HCT116 (cell line): ENCODE results near the gene STX1A. TPM values are rescaled to one million over a fixed set of nuclear protein-coding genes. Genes with fewer than 3 reads are reported as not detected.

ENCODE experiments used
- ATAC-seq: fragments of 200-7000 bp; cut with Tn5 transposase; 2 replicates; pipeline ENCODE4 v1.9.1; 2020; ENCODE audit warnings: mild to moderate bottlenecking, moderate library complexity
- BruUV-seq: library from RNA; stranded (reverse); fragments of 400-500 nt; replicated peaks from 2 replicates; lab custom pipeline; 2021; lab: Mats Ljungman, UMichigan
- CTCF ChIA-PET: fragments of 300-600 bp; sonication (Branson Sonifier 250); formaldehyde crosslinking; loops from one replicate; lab custom pipeline; 2021; ENCODE audit warnings: antibody characterized with exemption; lab: Charles Lee
- POLR2A ChIA-PET: fragments of 300-600, 350-600 bp; sonication (Branson Sonifier 250); formaldehyde crosslinking; loops from one replicate; lab custom pipeline; 2021; ENCODE audit warnings: antibody characterized with exemption; lab: Charles Lee
- RAD21 ChIA-PET, 2 experiments: fragments of 300-600 bp; sonication (Branson Sonifier 250); formaldehyde crosslinking; loops; one replicate each; lab custom pipeline; 2023; ENCODE audit warnings: low total read pairs in 2 of 2; ENCODE audit not compliant: uncharacterized antibody in 2 of 2, unreplicated experiment in 2 of 2, low non-redundant PET in 1 of 2; lab: Charles Lee
- DNase-seq: peaks from one replicate; pipeline ENCODE4 v3.0.0-alpha.2; 2010; ENCODE audit warnings: low read depth, low spot score
- H2AFZ ChIP-seq: fragments of 200-600 bp; shearing (Covaris generic), sonication (generic); 2 replicates; pipeline ENCODE4 v1.6.1; 2017; ENCODE audit warnings: low read depth, mixed run types, mixed read lengths, antibody characterized with exemption, low read length; ENCODE audit not compliant: poor library complexity, severe bottlenecking
- H3K27ac ChIP-seq: 2 replicates; pipeline ENCODE4 v1.5.1; 2012; ENCODE audit warnings: low read depth, low read length
- H3K27me3 ChIP-seq: fragments of 200-600 bp; sonication (generic); 2 replicates; pipeline ENCODE4 v1.6.1; 2016; ENCODE audit warnings: mixed run types, low read length, mixed read lengths; ENCODE audit not compliant: insufficient read depth
- H3K36me3 ChIP-seq, 2 experiments: fragments of 200-500 bp in 1 of 2; fragments of 200-600 bp in 1 of 2; sonication (Bioruptor generic) in 1 of 2; sonication (generic) in 1 of 2; 2 replicates each; pipeline versions ENCODE4 v1.5.1 to v1.6.1; 2014 to 2016; ENCODE audit warnings: low read length in 2 of 2, inconsistent platforms in 1 of 2, mixed read lengths in 1 of 2, mixed run types in 1 of 2; ENCODE audit not compliant: insufficient read depth in 2 of 2, control insufficient read depth in 1 of 2
- H3K4me1 ChIP-seq, 2 experiments: fragments of 200-600 bp in 1 of 2; sonication (generic) in 1 of 2; 2 replicates each; pipeline versions ENCODE4 v1.5.1 to v1.6.1; 2012 to 2017; ENCODE audit warnings: low read length in 2 of 2, inconsistent platforms in 1 of 2, mild to moderate bottlenecking in 1 of 2, mixed read lengths in 1 of 2, mixed run types in 1 of 2, moderate library complexity in 1 of 2; ENCODE audit not compliant: insufficient read depth in 2 of 2, control insufficient read depth in 1 of 2
- H3K4me2 ChIP-seq: fragments of 200-600 bp; sonication (generic); 2 replicates; pipeline ENCODE4 v1.6.1; 2017; ENCODE audit warnings: mixed run types, low read length, mixed read lengths
- H3K4me3 ChIP-seq, 2 experiments: fragments of 200-600 bp in 1 of 2; sonication (generic) in 1 of 2; replicated peaks in 1 of 2; 2 replicates each; pipeline ENCODE4 v1.5.1; 2011 to 2016; ENCODE audit warnings: low read length in 2 of 2, control low read depth in 1 of 2, low read depth in 1 of 2, mild to moderate bottlenecking in 1 of 2, mixed read lengths in 1 of 2, mixed run types in 1 of 2
- H3K79me2 ChIP-seq: fragments of 200-600 bp; sonication (generic); 2 replicates; pipeline ENCODE4 v1.6.1; 2017; ENCODE audit warnings: mild to moderate bottlenecking, mixed run types, low read length, moderate library complexity, mixed read lengths; ENCODE audit not compliant: insufficient read depth
- H3K9ac ChIP-seq: fragments of 200-600 bp; sonication (generic); 2 replicates; pipeline ENCODE4 v1.6.1; 2016; ENCODE audit warnings: low read length, mixed read lengths
- H3K9me2 ChIP-seq: fragments of 200-600 bp; sonication (generic), shearing (Covaris generic); 2 replicates; pipeline ENCODE4 v1.6.1; 2017; ENCODE audit warnings: mixed run types, mild to moderate bottlenecking, moderate library complexity; ENCODE audit not compliant: insufficient read depth
- H3K9me3 ChIP-seq, 2 experiments: fragments of 200-500 bp in 1 of 2; fragments of 200-600 bp in 1 of 2; sonication (Bioruptor generic) in 1 of 2; sonication (generic) in 1 of 2; 2 replicates each; pipeline ENCODE4 v1.6.1; 2014 to 2017; ENCODE audit warnings: low read length in 2 of 2, mixed read lengths in 2 of 2, inconsistent platforms in 1 of 2, low read depth in 1 of 2, mild to moderate bottlenecking in 1 of 2, mixed run types in 1 of 2, moderate library complexity in 1 of 2; ENCODE audit not compliant: control insufficient read depth in 1 of 2, insufficient read depth in 1 of 2
- H4K20me1 ChIP-seq: fragments of 200-600 bp; sonication (generic), shearing (Covaris generic); 2 replicates; pipeline ENCODE4 v1.6.1; 2017; ENCODE audit warnings: mixed run types, mild to moderate bottlenecking, moderate library complexity; ENCODE audit not compliant: insufficient read depth
- CBX3 ChIP-seq: IDR thresholded peaks from 2 replicates; pipeline ENCODE4 v1.6.1; 2012; ENCODE audit warnings: low read depth
- CEBPB ChIP-seq: IDR thresholded peaks from 2 replicates; pipeline ENCODE4 v1.6.1; 2012; ENCODE audit warnings: low read depth
- EGR1 ChIP-seq: IDR thresholded peaks from 2 replicates; pipeline ENCODE4 v1.6.1; 2012; ENCODE audit warnings: low read depth
- ELF1 ChIP-seq: IDR thresholded peaks from 2 replicates; pipeline ENCODE4 v1.6.1; 2012; ENCODE audit warnings: low read depth, borderline replicate concordance
- EZH2 ChIP-seq: fragments of 200-600 bp; sonication (generic); IDR thresholded peaks from 2 replicates; pipeline ENCODE4 v1.6.1; 2017; ENCODE audit warnings: antibody characterized with exemption, mixed run types
- EZH2phosphoT487 ChIP-seq: fragments of 200-600 bp; IDR thresholded peaks from 2 replicates; pipeline ENCODE4 v1.6.1; 2018; ENCODE audit warnings: antibody characterized with exemption, borderline replicate concordance
- JUND ChIP-seq: IDR thresholded peaks from 2 replicates; pipeline ENCODE4 v1.6.1; 2012
- MAX ChIP-seq: IDR thresholded peaks from 2 replicates; pipeline ENCODE4 v1.6.1; 2012
- POLR2A ChIP-seq: IDR thresholded peaks from 2 replicates; pipeline ENCODE4 v1.7.0; 2011; ENCODE audit warnings: borderline replicate concordance; ENCODE audit not compliant: insufficient read depth, insufficient read length; ENCODE audit errors: extremely low read depth
- REST ChIP-seq: IDR thresholded peaks from 2 replicates; pipeline ENCODE4 v1.6.1; 2012; ENCODE audit warnings: low read depth
- SIN3A ChIP-seq: IDR thresholded peaks from 2 replicates; pipeline ENCODE4 v1.6.1; 2012; ENCODE audit warnings: low read depth
- SRF ChIP-seq: IDR thresholded peaks from 2 replicates; pipeline ENCODE4 v1.6.1; 2012; ENCODE audit warnings: low read depth
- TCF7L2 ChIP-seq: IDR thresholded peaks from 2 replicates; pipeline ENCODE4 v1.7.0; 2011; ENCODE audit warnings: borderline replicate concordance, inconsistent platforms; ENCODE audit not compliant: insufficient read depth, insufficient read length; ENCODE audit errors: extremely low read depth
- YY1 ChIP-seq: IDR thresholded peaks from 2 replicates; pipeline ENCODE4 v1.6.1; 2011; ENCODE audit warnings: low read length, low read depth, moderate library complexity, mild to moderate bottlenecking; ENCODE audit not compliant: insufficient replicate concordance; ENCODE audit errors: extremely low read depth
- ZFX ChIP-seq: fragments of 450-650 bp; IDR thresholded peaks from 2 replicates; pipeline ENCODE4 v1.6.1; 2017
- intact Hi-C: fragments of 100-400 bp; cut with micrococcal nuclease; formaldehyde crosslinking; loops from 2 replicates; pipeline ENCODE4 v1.10.0; 2022
- total RNA-seq: library from RNA; stranded (reverse); gene quantifications from one replicate; pipeline ENCODE4 v1.2.1, GENCODE V29; 2021; ENCODE audit not compliant: unreplicated experiment

The STX1A gene
- total RNA-seq, 1 experiment from 2014 or later, result 39.4 TPM

GRCh38 chr7:73758581-73759138 is 39.2 kb upstream of the STX1A start:
- CTCF ChIA-PET, result no interaction called here
- no peak overlapping the region for H3K27ac ChIP-seq

GRCh38 chr7:73749931-73750776 is 30.7 kb upstream of the STX1A start:
- H3K36me3 ChIP-seq, result no peaks in the 10 kb centered on the region
- no peaks in the 10 kb centered on the region for H3K9me3 ChIP-seq
- no peak overlapping the region for H3K4me2 ChIP-seq
- no peaks in the 10 kb centered on the region for H3K27me3 ChIP-seq
- ATAC-seq (no peak), DNase-seq (no peak)
- no peak overlapping the region for H3K9ac ChIP-seq
- H4K20me1 ChIP-seq, result no peaks in the 10 kb centered on the region
- intact Hi-C loops, result no loop called here
- ChIA-PET CTCF (no interaction called here), RAD21 (no interaction called here), POLR2A (no interaction called here)
- no TSS peak for BruUV-seq
- no peak overlapping the region for H2AFZ ChIP-seq
- H3K9me2 ChIP-seq, result no peaks in the 10 kb centered on the region
- no peak overlapping the region for H3K4me3 ChIP-seq
- no peaks in the 10 kb centered on the region for H3K79me2 ChIP-seq
- H3K27ac ChIP-seq, result no peak overlapping the region
- H3K4me1 ChIP-seq, result peaks cover 0 to 1% of the 10 kb centered on the region in 2 experiments; a peak in 2 of 4 replicates
- TF ChIP-seq MAX (no peak), REST (no peak), JUND (no peak), ZFX (no peak), SRF (no peak), YY1 (no peak), EGR1 (no peak), EZH2 (no peak), SIN3A (no peak), EZH2phosphoT487 (no peak), ELF1 (no peak), POLR2A (no peak)

More at GRCh38 chr7:73758581-73759138, 39.2 kb upstream of the STX1A start:
- ChIA-PET RAD21 (no interaction called here), POLR2A (no interaction called here)
- H4K20me1 ChIP-seq, result no peaks in the 10 kb centered on the region
- ATAC-seq (no peak), DNase-seq (no peak)
- H3K36me3 ChIP-seq, result no peaks in the 10 kb centered on the region
- no peaks in the 10 kb centered on the region for H3K9me2 ChIP-seq
- no peaks in the 10 kb centered on the region for H3K27me3 ChIP-seq
- H3K4me2 ChIP-seq, result no peak overlapping the region
- H3K4me3 ChIP-seq, result no peak overlapping the region
- H3K79me2 ChIP-seq, result no peaks in the 10 kb centered on the region
- BruUV-seq, result no TSS peak
- peaks cover 6 to 14% of the 10 kb centered on the region in 2 experiments; a peak in 3 of 4 replicates for H3K4me1 ChIP-seq
- no peak overlapping the region for H3K9ac ChIP-seq
- H3K9me3 ChIP-seq, result no peaks in the 10 kb centered on the region
- H2AFZ ChIP-seq, result no peak overlapping the region
- intact Hi-C loops, result no loop called here
- no peak for TF ChIP-seq MAX
- no peak for TF ChIP-seq CBX3
- TF ChIP-seq TCF7L2, result no peak
- TF ChIP-seq CEBPB, result no peak
